Measurements from ENCODE around the gene PFN1.
"Not testable (repeated sequence)": the region's sequence is repeated elsewhere in the genome, so short reads cannot be mapped to it uniquely, and the experiment has no call there.

The PFN1 gene

GRCh38 chr17:4920351-4921048 lies 27.8 kb downstream of the PFN1 start:
- DNase-seq, result no peak

GRCh38 chr17:4919511-4920047 lies 28.8 kb downstream of the PFN1 start:
- no peak for DNase-seq

GRCh38 chr17:4914551-4914950 lies 33.8 kb downstream of the PFN1 start:
- DNase-seq, result not testable (repeated sequence)

- DNase-seq, result no peak
These were observed 34.3 kb downstream of the PFN1 start for GRCh38 chr17:4913994-4914393.

- peak; percentile 56 for DNase-seq
These were observed 39.4 kb downstream of the PFN1 start for GRCh38 chr17:4908711-4909496.

- no peak for DNase-seq
These were observed 40.0 kb downstream of the PFN1 start for GRCh38 chr17:4908301-4908700.

- DNase-seq, result not testable (repeated sequence)
These were observed 41.7 kb downstream of the PFN1 start for GRCh38 chr17:4906642-4907041.

- peak; percentile 84 for DNase-seq
These were observed 45.1 kb downstream of the PFN1 start, which contains the start of gene CHRNE for GRCh38 chr17:4903051-4903818. TSS of gene CHRNE (minus strand) at chr17:4903098. CDS start at chr17:4903063, 35 bp downstream.

- DNase-seq, result no peak
These were observed 45.8 kb downstream of the PFN1 start for GRCh38 chr17:4902540-4902939.

- DNase-seq, result no peak
These were observed 46.5 kb downstream of the PFN1 start for GRCh38 chr17:4901648-4902344.

- DNase-seq, result no peak
These were observed 47.2 kb downstream of the PFN1 start for GRCh38 chr17:4901108-4901647.

- no peak for DNase-seq
These were observed 47.9 kb downstream of the PFN1 start for GRCh38 chr17:4900231-4901107.

GRCh38 chr17:4899341-4900230 lies 48.7 kb downstream of the PFN1 start, which contains the start of gene C17orf107:
TSS of gene C17orf107 (plus strand) at chr17:4899536. CDS start at chr17:4899763, 227 bp downstream.
- DNase-seq, result peak; percentile 70

- DNase-seq, result no peak
These were observed 49.4 kb downstream of the PFN1 start for GRCh38 chr17:4898927-4899326.

GRCh38 chr17:4898351-4898750 lies 50.0 kb downstream of the PFN1 start:
- no peak for DNase-seq

GRCh38 chr17:4897785-4898184 lies 50.5 kb downstream of the PFN1 start:
- DNase-seq, result no peak

GRCh38 chr17:4897198-4897687 lies 51.1 kb downstream of the PFN1 start:
- no peak for DNase-seq

GRCh38 chr17:4896332-4897197 lies 51.8 kb downstream of the PFN1 start:
- DNase-seq, result no peak

All from NCI-H1105 treated with DMSO at 0.1 percent for 48 hours (cell line).